ENCODE measurements around the gene ATP2B2.

DNA sequence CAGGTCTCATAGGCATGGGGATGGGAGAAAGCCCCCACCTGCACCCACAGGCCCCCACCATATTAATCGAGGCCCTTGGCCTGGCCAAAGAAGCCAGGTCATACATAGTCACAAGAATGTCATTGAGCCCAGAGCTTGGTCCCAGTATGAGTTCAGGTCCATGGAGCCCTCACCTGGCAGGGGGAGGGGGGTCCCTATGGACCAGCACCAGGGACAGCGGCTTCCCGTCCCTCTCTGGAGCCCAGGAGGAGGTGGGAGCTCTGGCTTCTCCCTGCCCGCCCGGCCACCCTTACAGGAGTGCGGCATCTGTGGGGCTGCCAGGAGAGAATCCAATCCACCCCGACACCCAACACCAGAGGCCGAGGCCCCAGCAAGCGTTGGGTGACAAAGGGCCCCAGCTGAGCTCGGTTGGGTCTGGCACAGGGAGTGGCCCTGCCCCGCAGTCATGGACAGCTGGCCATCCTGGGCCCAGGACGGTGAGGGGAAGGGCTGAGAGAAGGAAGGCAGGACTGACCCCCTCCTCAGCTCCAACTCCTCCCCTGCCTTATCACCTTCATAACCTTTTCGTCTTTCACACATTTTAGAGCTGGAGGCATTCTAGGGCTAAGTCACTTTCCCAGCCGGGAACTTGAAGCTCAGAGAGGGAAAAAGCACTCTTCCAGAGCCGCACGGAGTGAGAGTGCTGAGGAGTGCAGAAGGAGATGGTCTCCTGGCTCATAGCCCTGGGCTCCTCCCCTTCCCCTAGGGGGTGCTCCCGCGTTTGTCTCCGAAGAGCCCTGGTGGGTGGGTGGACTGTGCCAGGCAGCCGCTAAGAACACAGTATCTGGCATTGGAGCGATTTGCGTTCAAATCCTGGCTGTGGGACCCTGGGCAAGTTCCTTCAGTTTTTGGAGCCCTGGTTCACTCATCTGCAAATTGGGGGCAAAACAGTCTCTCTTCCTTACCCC lies 54.6 kb downstream of the ATP2B2 start:
- TF ChIP-seq EZH2phosphoT487 (IDR thresholded peaks at IDR 0.05; ENCODE audit: low read depth, severe bottlenecking, unreplicated experiment) (no peak), CTCF (IDR thresholded peaks at IDR 0.05; ENCODE audit: poor library complexity) (no peak)
